PC-9 (cell line): ENCODE data around the gene GPR183. TPM values are rescaled to one million over a fixed set of nuclear protein-coding genes. Genes with fewer than 3 reads are reported as not detected.

Experiments used
- BruUV-seq: library from RNA; stranded (reverse); fragments of 400-500 nt; replicated peaks from 2 replicates; lab custom pipeline; 2021; lab: Mats Ljungman, UMichigan
- CTCF ChIA-PET: fragments of 300-600 bp; sonication (Branson Sonifier 250); formaldehyde crosslinking; loops from one replicate; lab custom pipeline; 2022; ENCODE audit warnings: antibody characterized with exemption; lab: Charles Lee
- POLR2A ChIA-PET: fragments of 300-600 bp; sonication (Branson Sonifier 250); formaldehyde crosslinking; loops from one replicate; lab custom pipeline; 2022; ENCODE audit warnings: antibody characterized with exemption; ENCODE audit not compliant: unreplicated experiment; lab: Charles Lee
- DNase-seq, 2 experiments: peaks; one replicate each; pipeline versions ENCODE4 v3.0.0 to v3.0.0-alpha.2; 2015 to 2022; ENCODE audit warnings: mixed read lengths in 1 of 2
- H2AFZ ChIP-seq: fragments of 200-600 bp; sonication (generic); 2 replicates; pipeline ENCODE4 v1.8.1; 2017; ENCODE audit warnings: antibody characterized with exemption
- H3F3A ChIP-seq: fragments of 200-600 bp; sonication (generic); 2 replicates; pipeline ENCODE4 v1.8.1; 2017; ENCODE audit warnings: antibody characterized with exemption, mild to moderate bottlenecking, low read depth; ENCODE audit not compliant: insufficient read depth
- H3K27ac ChIP-seq: fragments of 200-600 bp; sonication (generic); 2 replicates; pipeline ENCODE4 v1.6.1; 2016; ENCODE audit warnings: mixed run types
- H3K27me3 ChIP-seq: fragments of 200-600 bp; sonication (generic); 2 replicates; pipeline ENCODE4 v1.6.1; 2016; ENCODE audit warnings: low read depth, mixed run types; ENCODE audit not compliant: insufficient read depth
- H3K36me3 ChIP-seq: fragments of 200-600 bp; sonication (generic); 2 replicates; pipeline ENCODE4 v1.6.1; 2016; ENCODE audit warnings: low read depth, mixed run types
- H3K4me1 ChIP-seq: fragments of 200-600 bp; sonication (generic); replicated peaks from 2 replicates; pipeline ENCODE4 v1.6.1; 2016; ENCODE audit warnings: mixed run types; ENCODE audit not compliant: insufficient read depth
- H3K4me2 ChIP-seq: fragments of 200-600 bp; sonication (generic); 2 replicates; pipeline ENCODE4 v1.6.1; 2017; ENCODE audit warnings: mixed run types
- H3K4me3 ChIP-seq: fragments of 200-600 bp; sonication (generic); 2 replicates; pipeline ENCODE4 v1.6.1; 2016; ENCODE audit warnings: mixed run types
- H3K79me2 ChIP-seq: fragments of 200-600 bp; sonication (generic); 2 replicates; pipeline ENCODE4 v1.6.1; 2017; ENCODE audit warnings: low read depth, mixed run types
- H3K9me2 ChIP-seq: fragments of 200-600 bp; sonication (generic); 2 replicates; pipeline ENCODE4 v1.8.1; 2017; ENCODE audit warnings: mild to moderate bottlenecking; ENCODE audit not compliant: insufficient read depth
- H3K9me3 ChIP-seq: fragments of 200-600 bp; sonication (generic); 2 replicates; pipeline ENCODE4 v1.8.1; 2016; ENCODE audit warnings: low read depth; ENCODE audit not compliant: insufficient read depth
- H4K20me1 ChIP-seq: fragments of 200-600 bp; sonication (generic); 2 replicates; pipeline ENCODE4 v1.8.1; 2017; ENCODE audit not compliant: insufficient read depth
- CTCF ChIP-seq: fragments of 200-600 bp; sonication (generic); conservative IDR thresholded peaks from 2 replicates; pipeline ENCODE4 v1.6.1; 2017; ENCODE audit warnings: mixed run types, antibody characterized with exemption, mild to moderate bottlenecking, moderate library complexity
- EZH2 ChIP-seq: fragments of 200-600 bp; sonication (generic); IDR thresholded peaks from 2 replicates; pipeline ENCODE4 v1.8.0; 2017; ENCODE audit warnings: antibody characterized with exemption, low read depth
- intact Hi-C: fragments of 100-400 bp; cut with micrococcal nuclease; formaldehyde crosslinking; loops from one replicate; pipeline ENCODE4 v1.10.0; 2022; ENCODE audit not compliant: unreplicated experiment
- total RNA-seq: library from RNA; stranded (reverse); gene quantifications from 2 replicates; pipeline ENCODE4 v1.2.3, GENCODE V29; 2021

Gene GPR183
- total RNA-seq, 1 experiment from 2014 or later: not detected

DNA sequence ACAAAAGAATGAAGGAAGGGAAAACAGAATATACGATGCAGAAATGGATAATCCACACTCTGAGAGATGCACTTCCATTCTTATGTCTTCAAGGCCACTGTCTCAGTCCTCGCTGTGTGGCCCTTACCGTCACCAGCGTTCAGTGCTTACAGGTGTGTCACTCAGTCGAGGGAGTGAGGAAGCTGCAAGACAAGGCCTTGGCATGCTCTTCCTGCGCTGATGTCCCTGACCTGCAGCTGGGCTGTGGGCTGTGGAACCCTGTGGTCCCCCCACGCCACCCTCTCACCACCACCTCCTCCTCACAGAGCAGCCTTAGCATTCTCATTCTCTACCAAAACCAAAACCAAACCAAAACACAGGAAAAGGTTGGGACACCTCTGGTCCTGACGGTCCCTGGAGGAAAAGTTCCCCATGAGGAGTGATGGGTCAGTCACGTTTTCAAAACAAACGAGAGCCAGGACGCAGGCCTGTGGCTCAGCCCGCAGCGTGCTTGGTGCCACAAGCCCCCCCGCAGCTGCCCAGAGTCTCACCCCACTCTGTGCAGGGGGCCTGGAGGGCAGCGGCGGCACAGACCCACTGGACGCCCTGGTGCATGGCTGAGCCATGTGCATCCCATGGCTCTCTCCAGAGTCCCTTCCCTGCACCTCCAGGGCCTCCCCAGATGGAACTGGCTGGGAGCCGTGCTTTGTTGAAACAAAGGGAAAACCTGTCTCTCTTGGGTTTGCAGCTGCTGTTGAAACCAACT lies 48.2 kb upstream of the GPR183 start:
- H3K4me1 ChIP-seq: no peaks in the 10 kb centered on the region
- no peak overlapping the region for H2AFZ ChIP-seq
- H3K9me2 ChIP-seq: no peaks in the 10 kb centered on the region
- DNase-seq: no peak
- no peak overlapping the region for H3K27ac ChIP-seq
- H3K36me3 ChIP-seq: 0 out of 2 replicates have a peak, but pooled peaks cover 9% of the 10 kb centered on the region
- no peaks in the 10 kb centered on the region; the same call in 1 of the 2 replicates for H3F3A ChIP-seq
- H3K9me3 ChIP-seq: no peaks in the 10 kb centered on the region
- H4K20me1 ChIP-seq: peaks cover 6% of the 10 kb centered on the region; the same call in 1 of the 2 replicates
- no TSS peak for BruUV-seq
- no peaks in the 10 kb centered on the region for H3K79me2 ChIP-seq
- no peaks in the 10 kb centered on the region for H3K27me3 ChIP-seq
- ChIA-PET POLR2A (no interaction called here), CTCF (no interaction called here)
- no peak overlapping the region for H3K4me2 ChIP-seq
- no peak overlapping the region for H3K4me3 ChIP-seq
- intact Hi-C loops: no loop called here
- TF ChIP-seq CTCF (no peak), EZH2 (no peak)

DNA sequence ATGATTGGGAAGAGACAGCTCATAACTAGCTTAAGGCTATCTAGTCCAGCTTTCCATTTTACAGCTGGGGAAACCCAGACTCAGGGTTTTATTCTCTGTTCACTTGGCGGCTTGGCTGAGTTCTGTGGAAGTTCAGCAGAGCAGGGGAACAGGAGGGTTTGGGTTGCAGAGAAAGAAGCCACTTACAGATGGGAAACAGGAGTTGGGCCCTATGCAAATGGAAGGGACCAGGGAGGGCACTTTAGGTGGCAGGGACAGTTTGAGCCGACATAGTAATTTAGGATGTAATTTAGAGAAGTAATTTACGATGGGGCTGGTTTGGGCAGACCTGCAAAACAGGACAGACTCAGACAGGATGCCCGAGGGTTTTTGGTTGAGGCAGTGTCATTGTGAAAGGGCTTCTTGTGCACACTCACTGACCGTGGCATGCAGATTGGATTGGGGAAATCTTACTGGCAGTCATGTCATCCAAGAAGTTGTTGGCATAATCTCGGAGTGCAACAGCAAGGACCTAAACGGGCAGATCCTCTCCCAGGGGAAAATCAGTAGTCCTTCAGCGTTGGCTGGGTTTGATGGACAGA lies 47.3 kb upstream of the GPR183 start:
- H3F3A ChIP-seq: no peaks in the 10 kb centered on the region; the same call in 1 of the 2 replicates
- no peaks in the 10 kb centered on the region for H3K27me3 ChIP-seq
- H3K79me2 ChIP-seq: no peaks in the 10 kb centered on the region
- intact Hi-C loops: no loop called here
- ChIA-PET POLR2A (no interaction called here), CTCF (no interaction called here)
- TF ChIP-seq EZH2: no peak
- TF ChIP-seq CTCF: no peak
- no peak overlapping the region for H3K27ac ChIP-seq
- no peaks in the 10 kb centered on the region for H3K9me2 ChIP-seq
- H2AFZ ChIP-seq: no peak overlapping the region
- no peak overlapping the region for H3K4me3 ChIP-seq
- 0 out of 2 replicates have a peak, but pooled peaks cover 14% of the 10 kb centered on the region for H3K36me3 ChIP-seq
- peaks cover 6% of the 10 kb centered on the region; the same call in 1 of the 2 replicates for H4K20me1 ChIP-seq
- H3K4me2 ChIP-seq: no peak overlapping the region
- H3K4me1 ChIP-seq: no peaks in the 10 kb centered on the region
- no TSS peak for BruUV-seq
- no peaks in the 10 kb centered on the region for H3K9me3 ChIP-seq
- no peak for DNase-seq

- 0 out of 2 replicates have a peak, but pooled peaks cover 14% of the 10 kb centered on the region for H3K36me3 ChIP-seq
- no peaks in the 10 kb centered on the region for H3K79me2 ChIP-seq
- intact Hi-C loops: no loop called here
- H3K4me3 ChIP-seq: no peak overlapping the region
- H4K20me1 ChIP-seq: peaks cover 6% of the 10 kb centered on the region; the same call in 1 of the 2 replicates
- TF ChIP-seq EZH2: no peak
- TF ChIP-seq CTCF: no peak
- H3K9me3 ChIP-seq: no peaks in the 10 kb centered on the region
- no peaks in the 10 kb centered on the region for H3K27me3 ChIP-seq
- DNase-seq: no peak
- ChIA-PET CTCF (no interaction called here), POLR2A (no interaction called here)
- H2AFZ ChIP-seq: no peak overlapping the region
- no peak overlapping the region for H3K27ac ChIP-seq
- H3K9me2 ChIP-seq: no peaks in the 10 kb centered on the region
- BruUV-seq: no TSS peak
- H3K4me2 ChIP-seq: no peak overlapping the region
- no peaks in the 10 kb centered on the region; the same call in 1 of the 2 replicates for H3F3A ChIP-seq
- H3K4me1 ChIP-seq: no peaks in the 10 kb centered on the region
These were observed 46.6 kb upstream of the GPR183 start for GRCh38 chr13:99353836-99354235.
